Endothelial cell of umbilical vein (primary cell): Measurements from ENCODE around the gene KCNC1. TPM values are rescaled to one million over a fixed set of nuclear protein-coding genes. Genes with fewer than 3 reads are reported as not detected.

ENCODE experiments used
- BruUV-seq: library from RNA; stranded (reverse); fragments of 400-500 nt; replicated peaks from 2 replicates; lab custom pipeline; 2021; lab: Mats Ljungman, UMichigan
- CTCF ChIA-PET: fragments of 300-600, 350-600 bp; sonication (Branson Sonifier 250); formaldehyde crosslinking; loops from one replicate; lab custom pipeline; 2021; ENCODE audit warnings: antibody characterized with exemption, inconsistent platforms; lab: Charles Lee
- POLR2A ChIA-PET: fragments of 300-600, 350-600 bp; sonication (Branson Sonifier 250); formaldehyde crosslinking; loops from one replicate; lab custom pipeline; 2021; ENCODE audit warnings: antibody characterized with exemption, inconsistent platforms; lab: Charles Lee
- DNase-seq: peaks from one replicate; pipeline ENCODE4 v3.0.0-alpha.2; 2011; ENCODE audit warnings: low read depth, low spot score
- FAIRE-seq: peaks from 2 replicates; lab custom pipeline; 2011; peaks lifted over from hg19 to GRCh38; lab: Jason Lieb, UNC
- H2AFZ ChIP-seq: 2 replicates; pipeline ENCODE4 v1.6.0; 2012; ENCODE audit warnings: low read depth, low read length, control low read depth, inconsistent platforms
- H3K27ac ChIP-seq: 2 replicates; pipeline ENCODE4 v1.5.1; 2011; ENCODE audit warnings: low read depth, mild to moderate bottlenecking, control low read depth, low read length, moderate library complexity; ENCODE audit not compliant: insufficient read depth
- H3K27me3 ChIP-seq, 2 experiments: 2 replicates each; pipeline versions ENCODE4 v1.6.0 to v1.6.1; 2011; ENCODE audit warnings: low read length in 2 of 2, mixed read lengths in 1 of 2; ENCODE audit not compliant: control insufficient read depth in 2 of 2, insufficient read depth in 2 of 2
- H3K36me3 ChIP-seq, 2 experiments: 2 replicates in 1 of 2; 3 replicates in 1 of 2; pipeline ENCODE4 v1.5.1; 2011; ENCODE audit warnings: low read length in 2 of 2, mild to moderate bottlenecking in 1 of 2, moderate library complexity in 1 of 2; ENCODE audit not compliant: control insufficient read depth in 2 of 2, insufficient read depth in 2 of 2; ENCODE audit errors: extremely low read depth in 1 of 2
- H3K4me1 ChIP-seq: 3 replicates; pipeline ENCODE4 v1.5.1; 2011; ENCODE audit warnings: mild to moderate bottlenecking, low read length; ENCODE audit not compliant: control insufficient read depth, insufficient read depth; ENCODE audit errors: extremely low read depth
- H3K4me2 ChIP-seq: 2 replicates; pipeline ENCODE4 v1.6.1; 2011; ENCODE audit warnings: low read length, control low read depth, mixed read lengths; ENCODE audit not compliant: insufficient read depth
- H3K4me3 ChIP-seq, 3 experiments: fragments of 200-600 bp in 1 of 3; sonication (generic), shearing (Covaris generic) in 1 of 3; replicated peaks in 1 of 3; 2 replicates each; pipeline ENCODE4 v1.5.1; 2011 to 2016; ENCODE audit warnings: control low read depth in 3 of 3, low read length in 3 of 3, mild to moderate bottlenecking in 2 of 3, inconsistent platforms in 1 of 3, low read depth in 1 of 3, moderate library complexity in 1 of 3; ENCODE audit not compliant: insufficient read depth in 1 of 3
- H3K79me2 ChIP-seq: 2 replicates; pipeline ENCODE4 v1.6.0; 2012; ENCODE audit warnings: low read length, inconsistent platforms; ENCODE audit not compliant: control insufficient read depth, insufficient read depth
- H3K9ac ChIP-seq: replicated peaks from 2 replicates; pipeline ENCODE3; 2011; ENCODE audit warnings: low read length, control low read depth; ENCODE audit not compliant: insufficient read depth; ENCODE audit errors: extremely low read depth
- H3K9me1 ChIP-seq: replicated peaks from 3 replicates; pipeline ENCODE4 v1.6.0; 2011; ENCODE audit warnings: mild to moderate bottlenecking, low read length; ENCODE audit not compliant: control insufficient read depth, insufficient read depth; ENCODE audit errors: extremely low read depth
- H3K9me3 ChIP-seq: replicated peaks from 2 replicates; pipeline ENCODE4 v1.5.1; 2012; ENCODE audit warnings: low read length, inconsistent platforms; ENCODE audit not compliant: control insufficient read depth, insufficient read depth
- H4K20me1 ChIP-seq: replicated peaks from 2 replicates; pipeline ENCODE3; 2011; ENCODE audit warnings: mild to moderate bottlenecking, low read length; ENCODE audit not compliant: control insufficient read depth, insufficient read depth; ENCODE audit errors: extremely low read depth
- CTCF ChIP-seq, 2 donors: IDR thresholded peaks; 1 replicate in 1 of 2; 2 replicates in 1 of 2; pipeline ENCODE4 v1.5.1; 2011; ENCODE audit warnings: low read length in 2 of 2, mild to moderate bottlenecking in 2 of 2, moderate library complexity in 2 of 2, control low read depth in 1 of 2, inconsistent platforms in 1 of 2, low read depth in 1 of 2; ENCODE audit not compliant: insufficient read depth in 1 of 2; ENCODE audit errors: extremely low read depth in 1 of 2
- EZH2 ChIP-seq: IDR thresholded peaks from 2 replicates; pipeline ENCODE4 v1.6.1; 2012; ENCODE audit warnings: borderline replicate concordance, low read depth, mild to moderate bottlenecking, moderate library complexity, low read length, inconsistent platforms; ENCODE audit not compliant: severe bottlenecking
- FOS ChIP-seq: IDR thresholded peaks from 2 replicates; pipeline ENCODE4 v1.6.1; 2011; ENCODE audit warnings: mild to moderate bottlenecking, low read length, moderate library complexity, borderline replicate concordance; ENCODE audit not compliant: insufficient read depth
- GATA2 ChIP-seq: IDR thresholded peaks from 2 replicates; pipeline ENCODE4 v1.7.0; 2011; ENCODE audit warnings: low read depth, mild to moderate bottlenecking, moderate library complexity, mixed read lengths, low read length; ENCODE audit not compliant: insufficient read length, insufficient read depth
- JUN ChIP-seq: IDR thresholded peaks from 2 replicates; pipeline ENCODE4 v1.6.1; 2011; ENCODE audit warnings: borderline replicate concordance, low read depth; ENCODE audit not compliant: insufficient read length, insufficient read depth
- MAX ChIP-seq: IDR thresholded peaks from 2 replicates; pipeline ENCODE4 v1.6.1; 2011; ENCODE audit not compliant: insufficient read depth, insufficient read length
- MYC ChIP-seq: IDR thresholded peaks from one replicate; pipeline ENCODE4 v1.6.1; 2011; ENCODE audit warnings: mild to moderate bottlenecking, low read depth, low read length
- POLR2A ChIP-seq: IDR thresholded peaks from 2 replicates; pipeline ENCODE4 v1.6.1; 2012; ENCODE audit warnings: low read depth, mild to moderate bottlenecking, control low read depth, low read length
- POLR2AphosphoS5 ChIP-seq: IDR thresholded peaks from 2 replicates; pipeline ENCODE4 v1.6.1; 2012; ENCODE audit warnings: low read depth, mild to moderate bottlenecking, control low read depth, low read length, moderate library complexity; ENCODE audit not compliant: insufficient read depth
- dilution Hi-C: fragments of 300-500 bp; cut with MboI; formaldehyde crosslinking; loops from one replicate; pipeline ENCODE4 v1.15.0; 2019; ENCODE audit warnings: low sequenced_read_pairs; ENCODE audit not compliant: extremely low pct_ligation_motif_present
- intact Hi-C: fragments of 100-400 bp; cut with micrococcal nuclease; formaldehyde crosslinking; loops from one replicate; pipeline ENCODE4 v1.10.0; 2022
- polyA plus RNA-seq, 4 experiments: library from polyadenylated mRNA; depleted of rRNA in 3 of 4; stranded (reverse) in 3 of 4; unstranded in 1 of 4; fragments of >200 nt; gene quantifications; 2 replicates each; pipeline versions ENCODE4 v1.2.1 to v1.2.3, GENCODE V29; 2011 to 2012; ENCODE audit warnings: missing spikeins in 1 of 4
- total RNA-seq: library from RNA; stranded (reverse); gene quantifications from 2 replicates; pipeline ENCODE4 v1.2.3, GENCODE V29; 2021

Gene KCNC1
- total and polyA plus RNA-seq, 2 donors (not counting 3 experiments of a cell fraction or from before 2014, with no cell fraction given): not detected

GRCh38 chr11:17801166-17801565 is 66.6 kb downstream of the KCNC1 start:
- BruUV-seq: no TSS peak
- no peaks in the 10 kb centered on the region for H3K36me3 ChIP-seq
- FAIRE-seq (no peak), DNase-seq (no peak)
- H3K4me2 ChIP-seq: no peak overlapping the region
- ChIA-PET POLR2A (no interaction called here), CTCF (no interaction called here)
- no peak overlapping the region for H3K4me3 ChIP-seq
- H3K9me1 ChIP-seq: no peaks in the 10 kb centered on the region
- no peaks in the 10 kb centered on the region for H3K4me1 ChIP-seq
- H3K27me3 ChIP-seq: no peaks in the 10 kb centered on the region
- H2AFZ ChIP-seq: no peak overlapping the region
- H3K79me2 ChIP-seq: no peaks in the 10 kb centered on the region
- no peaks in the 10 kb centered on the region for H3K9me3 ChIP-seq
- H4K20me1 ChIP-seq: no peaks in the 10 kb centered on the region
- no peak for TF ChIP-seq POLR2AphosphoS5
- TF ChIP-seq GATA2: no peak
- TF ChIP-seq EZH2: no peak
- TF ChIP-seq MYC: no peak
- no peak for TF ChIP-seq CTCF (IDR thresholded peaks at IDR 0.05; ENCODE audit: extremely low read depth in 1 of 2, insufficient read depth in 1 of 2, low read depth in 1 of 2, low read length in 2 of 2)
- intact Hi-C loops: no loop called here
- H3K9ac ChIP-seq: no peak overlapping the region
- no peak overlapping the region for H3K27ac ChIP-seq
- dilution Hi-C loops: no loop called here

- H3K4me2 ChIP-seq: no peak overlapping the region
- H3K9ac ChIP-seq: no peak overlapping the region
- H3K4me1 ChIP-seq: no peaks in the 10 kb centered on the region
- TF ChIP-seq POLR2A (no peak), EZH2 (no peak), CTCF (IDR thresholded peaks at IDR 0.05; ENCODE audit: extremely low read depth in 1 of 2, insufficient read depth in 1 of 2, low read depth in 1 of 2, low read length in 2 of 2) (no peak), GATA2 (no peak), MYC (no peak), MAX (no peak), POLR2AphosphoS5 (no peak), FOS (no peak), JUN (no peak)
- no peak overlapping the region for H3K27ac ChIP-seq
- intact Hi-C loops: no loop called here
- DNase-seq (no peak), FAIRE-seq (no peak)
- H4K20me1 ChIP-seq: no peaks in the 10 kb centered on the region
- H3K4me3 ChIP-seq: no peak overlapping the region
- H3K79me2 ChIP-seq: no peaks in the 10 kb centered on the region
- CTCF ChIA-PET: interaction anchor here (0.9 kb wide), 1 partner anchor 103 kb away, joined by 4 read pairs; no protein-coding TSS in a partner anchor
- H3K9me1 ChIP-seq: no peaks in the 10 kb centered on the region
- no peaks in the 10 kb centered on the region for H3K27me3 ChIP-seq
- no peak overlapping the region for H2AFZ ChIP-seq
- BruUV-seq: no TSS peak
- no peaks in the 10 kb centered on the region for H3K36me3 ChIP-seq
- no peaks in the 10 kb centered on the region for H3K9me3 ChIP-seq
- POLR2A ChIA-PET: no interaction called here
- dilution Hi-C loops: no loop called here
These were observed 67.9 kb downstream of the KCNC1 start for GRCh38 chr11:17802491-17802890.
